ENCODE measurements around the gene NELFA.

The NELFA gene

DNA sequence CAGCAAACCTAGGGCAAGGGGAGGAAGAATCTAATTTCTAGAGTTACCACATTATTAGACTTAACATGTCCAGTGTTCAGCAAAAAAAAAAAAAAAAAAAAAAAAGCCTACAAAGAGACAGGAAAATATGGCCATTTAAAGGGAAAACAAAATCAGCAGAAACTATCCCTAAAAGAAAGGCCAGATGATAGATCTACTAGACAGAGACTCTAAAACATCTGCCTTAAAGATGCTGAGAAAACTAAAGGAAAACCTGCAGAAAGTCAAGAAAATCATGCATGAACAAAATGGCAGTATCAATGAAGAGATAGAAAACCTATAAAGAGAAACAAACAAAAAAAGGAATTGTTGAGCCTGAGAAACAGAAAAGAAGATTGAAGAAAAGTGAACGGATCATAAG lies 43.8 kb downstream of the NELFA start:
- no peak for DNase-seq (ENCODE audit: low spot score)

DNA sequence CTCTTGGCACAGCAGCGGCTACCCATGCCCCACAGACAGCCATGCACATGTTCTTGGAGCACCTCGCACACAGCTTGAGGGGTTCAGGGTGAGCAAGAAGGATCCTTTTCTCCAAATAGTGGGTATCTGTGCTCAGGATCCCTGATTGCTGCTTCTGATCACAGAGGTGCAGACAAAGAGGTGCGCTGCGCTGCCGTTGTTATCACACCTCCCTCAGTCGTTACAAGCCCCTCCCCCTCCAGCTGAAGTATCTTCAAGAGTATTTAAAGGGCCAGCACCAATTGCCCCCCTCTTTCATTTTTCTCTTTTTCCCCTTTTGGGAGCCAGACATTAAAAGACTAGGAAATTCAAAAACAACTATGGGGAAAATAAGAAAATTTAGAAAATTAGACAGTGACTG lies 44.3 kb downstream of the NELFA start:
- DNase-seq (ENCODE audit: low spot score): no peak

DNA sequence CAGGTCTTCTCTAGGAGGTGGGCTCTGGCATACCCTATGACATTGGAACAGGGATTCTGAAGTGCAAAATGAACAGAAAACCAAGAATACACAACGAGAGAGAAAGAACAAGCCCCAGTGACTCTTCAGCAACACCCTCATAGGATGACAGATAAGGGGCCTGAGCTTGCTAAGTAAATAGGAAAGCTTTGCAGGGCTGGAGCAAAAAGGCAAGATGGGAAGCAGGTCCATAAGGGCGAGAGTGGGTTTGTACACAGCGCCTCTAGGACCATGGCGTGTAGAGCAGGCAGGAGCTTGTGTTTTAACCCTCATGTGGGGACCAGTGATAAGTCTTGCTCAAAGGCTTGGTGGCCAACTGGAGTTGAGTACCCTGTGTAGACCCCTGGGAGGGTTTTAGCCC lies 45.8 kb downstream of the NELFA start:
- DNase-seq (ENCODE audit: low spot score): no peak

DNA sequence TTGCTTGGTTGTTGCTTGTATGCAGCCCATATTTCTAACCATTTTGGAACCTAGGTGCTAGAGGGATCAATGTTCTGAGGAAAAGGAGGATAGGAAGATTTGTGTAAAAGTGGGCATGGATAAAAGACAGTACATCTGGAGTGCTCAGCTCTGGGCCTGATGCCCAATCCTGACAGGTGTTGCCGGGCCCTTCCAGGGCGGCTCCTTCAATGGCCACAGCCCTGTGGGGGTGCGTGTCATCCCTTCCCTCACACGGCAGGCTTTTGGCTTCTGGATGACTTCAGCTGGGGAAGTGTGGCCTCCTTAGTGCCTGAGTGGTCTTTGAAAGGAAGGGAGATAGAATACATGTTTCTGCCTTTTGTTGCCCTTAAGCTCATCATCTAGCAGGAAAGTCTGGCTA lies 47.2 kb downstream of the NELFA start:
- no peak for DNase-seq (ENCODE audit: low spot score)

DNA sequence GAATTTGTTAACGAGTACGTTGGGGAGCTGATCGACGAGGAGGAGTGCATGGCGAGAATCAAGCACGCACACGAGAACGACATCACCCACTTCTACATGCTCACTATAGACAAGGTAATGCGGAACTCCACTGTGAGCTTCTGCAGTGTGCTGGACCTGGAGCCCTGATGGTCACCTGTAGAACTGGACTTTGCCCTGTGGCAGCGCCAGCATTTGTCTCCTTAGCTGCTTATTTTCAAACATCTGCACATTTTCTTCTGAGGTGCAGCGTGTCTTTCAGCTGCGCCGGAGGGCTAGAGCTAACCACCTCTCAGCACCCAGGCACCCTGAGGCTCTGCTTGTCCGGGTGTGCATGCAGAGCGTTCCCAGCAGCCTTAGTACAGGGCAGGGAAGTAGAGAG lies 47.7 kb downstream of the NELFA start:
- DNase-seq (ENCODE audit: low spot score): no peak

DNA sequence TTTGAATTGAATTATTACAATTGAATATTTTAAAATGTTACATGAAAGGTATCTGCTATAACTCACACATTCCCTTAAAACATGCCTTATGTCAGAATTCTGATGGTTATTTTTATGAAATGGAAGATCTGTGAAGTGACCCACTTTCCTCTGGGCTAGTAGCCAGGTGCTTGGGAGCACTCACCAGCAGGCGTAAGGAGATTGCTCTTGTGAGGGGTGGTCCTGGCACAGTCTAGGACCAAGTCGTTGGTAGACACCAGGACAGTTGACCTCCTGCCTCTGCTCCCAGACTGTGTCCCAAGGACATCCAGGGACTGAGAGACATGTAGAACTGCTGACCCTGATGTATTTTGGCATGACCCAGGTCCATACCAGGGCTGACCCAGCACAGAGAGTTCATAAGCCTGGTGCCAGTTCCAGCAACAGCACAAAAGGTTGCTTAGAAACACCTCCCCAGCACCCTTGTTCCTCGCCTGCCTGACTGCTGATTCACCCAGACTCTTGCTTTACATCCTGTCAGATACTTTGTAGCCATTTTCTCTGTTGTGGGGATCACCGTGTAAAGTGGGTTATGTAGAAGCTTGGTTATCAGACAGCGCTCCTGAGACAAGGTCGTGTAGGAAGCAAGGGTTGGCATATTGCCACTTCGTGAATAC lies 48.5 kb downstream of the NELFA start:
- DNase-seq (ENCODE audit: low spot score): no peak

DNA sequence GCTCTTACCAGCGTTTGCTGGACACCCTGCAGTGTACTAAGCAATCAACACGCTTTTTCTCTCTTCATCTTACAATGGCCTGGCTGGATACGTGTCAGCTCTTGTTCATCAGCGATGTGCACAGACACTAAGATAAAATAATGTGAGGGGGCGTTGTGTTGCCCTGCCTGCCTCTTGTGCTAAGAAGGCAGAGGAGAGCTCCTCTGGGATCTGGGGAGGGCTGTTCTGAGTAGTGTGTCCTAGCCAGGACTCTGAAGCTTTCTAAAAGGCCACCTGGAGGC lies 49.7 kb downstream of the NELFA start:
- no peak for DNase-seq (ENCODE audit: low spot score)

DNA sequence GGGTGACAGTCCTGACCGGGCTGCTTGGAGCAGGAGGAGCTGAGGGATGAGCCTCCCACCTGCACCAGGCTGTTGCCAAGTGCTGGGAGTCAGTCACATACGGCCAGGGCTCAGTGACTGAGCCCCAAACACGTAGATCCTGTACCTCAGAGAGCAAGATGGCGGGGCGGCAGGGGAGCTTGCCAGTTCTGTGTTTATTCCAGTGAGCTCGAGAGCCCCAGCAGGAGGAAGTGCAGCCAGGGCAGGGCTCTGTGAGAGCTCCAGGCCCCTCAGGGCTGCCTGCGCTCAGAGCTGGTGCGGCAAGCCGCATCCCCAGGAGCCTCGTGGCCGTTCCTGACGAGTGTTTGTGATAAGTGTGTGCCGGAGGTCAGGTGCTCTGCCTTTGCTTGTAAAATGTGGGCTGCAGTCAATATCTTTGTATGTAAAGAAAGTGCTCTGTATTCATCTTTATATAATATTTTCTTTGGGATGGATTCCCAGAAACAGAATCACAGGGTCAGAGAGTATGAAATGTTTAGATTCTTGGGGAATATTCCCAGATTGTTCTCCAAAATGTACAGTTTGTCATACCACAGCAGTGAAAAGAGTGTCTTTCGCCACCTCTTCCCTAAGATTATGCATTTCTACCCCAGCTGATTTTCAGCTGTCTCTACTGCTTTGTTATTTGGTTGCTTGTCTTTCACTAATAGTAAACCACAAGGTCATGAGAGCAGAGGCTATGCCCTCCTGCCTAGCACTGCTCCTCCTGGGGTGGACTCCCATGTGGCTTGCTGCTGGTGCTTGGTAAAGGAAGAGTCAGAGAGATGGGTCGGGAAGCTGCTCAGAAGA lies 50.3 kb downstream of the NELFA start:
- DNase-seq (ENCODE audit: low spot score): no peak

DNA sequence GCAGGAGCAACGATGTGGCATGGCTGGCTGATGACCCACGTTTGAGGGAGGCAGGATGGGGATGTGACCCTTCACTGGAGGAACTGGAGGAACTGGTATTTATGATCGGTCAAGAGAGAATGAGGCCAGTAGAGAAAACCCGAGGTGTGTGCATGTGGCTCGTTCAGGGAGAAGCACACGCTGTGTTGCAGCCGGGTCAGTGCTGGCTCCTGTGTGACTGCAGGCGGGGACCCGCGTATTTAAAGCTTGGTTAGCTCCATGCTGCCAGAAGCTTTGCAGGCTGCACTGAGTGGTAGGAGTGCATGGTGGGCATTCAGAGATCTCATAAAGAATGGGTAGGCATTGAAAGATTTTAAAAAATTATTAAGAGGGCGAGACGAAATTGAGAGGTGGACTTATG lies 52.1 kb downstream of the NELFA start:
- no peak for DNase-seq (ENCODE audit: low spot score)

DNA sequence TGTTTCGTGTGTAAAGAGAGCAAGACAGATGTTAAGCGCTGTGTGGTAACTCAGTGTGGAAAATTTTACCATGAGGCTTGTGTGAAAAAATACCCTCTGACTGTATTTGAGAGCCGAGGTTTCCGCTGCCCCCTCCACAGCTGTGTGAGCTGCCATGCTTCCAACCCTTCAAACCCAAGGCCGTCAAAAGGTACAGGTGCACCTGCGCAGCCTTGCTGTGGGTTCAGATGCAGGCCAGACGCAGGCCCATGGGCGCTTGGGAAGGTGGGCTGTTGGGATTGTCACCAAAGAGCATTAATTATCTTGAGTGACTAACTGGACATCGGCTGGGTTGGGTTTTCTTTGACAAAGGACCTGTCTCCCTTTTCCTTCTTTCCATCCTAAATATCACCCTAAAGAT lies 55.4 kb downstream of the NELFA start:
- DNase-seq (ENCODE audit: low spot score): no peak

DNA sequence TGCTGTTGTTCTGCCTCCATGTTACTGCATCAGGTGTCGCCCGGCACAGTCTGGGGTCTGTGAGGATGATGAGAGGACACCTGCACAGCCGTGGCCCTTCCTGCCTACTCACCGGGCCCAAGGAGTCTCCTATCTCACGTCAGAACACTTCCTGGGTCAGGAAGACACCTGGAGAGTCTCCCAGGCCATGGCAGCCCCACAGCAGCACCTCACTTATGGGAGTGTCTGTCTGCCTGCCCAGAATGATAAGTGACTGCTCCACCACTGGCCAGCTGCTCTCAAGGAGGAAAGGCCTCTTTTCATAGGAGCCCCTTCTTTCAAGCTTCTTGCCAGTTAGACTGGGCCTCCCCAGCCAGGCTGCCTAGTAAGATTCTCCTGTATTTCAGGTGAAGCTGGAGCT lies 56.1 kb downstream of the NELFA start:
- no peak for DNase-seq (ENCODE audit: low spot score)

DNA sequence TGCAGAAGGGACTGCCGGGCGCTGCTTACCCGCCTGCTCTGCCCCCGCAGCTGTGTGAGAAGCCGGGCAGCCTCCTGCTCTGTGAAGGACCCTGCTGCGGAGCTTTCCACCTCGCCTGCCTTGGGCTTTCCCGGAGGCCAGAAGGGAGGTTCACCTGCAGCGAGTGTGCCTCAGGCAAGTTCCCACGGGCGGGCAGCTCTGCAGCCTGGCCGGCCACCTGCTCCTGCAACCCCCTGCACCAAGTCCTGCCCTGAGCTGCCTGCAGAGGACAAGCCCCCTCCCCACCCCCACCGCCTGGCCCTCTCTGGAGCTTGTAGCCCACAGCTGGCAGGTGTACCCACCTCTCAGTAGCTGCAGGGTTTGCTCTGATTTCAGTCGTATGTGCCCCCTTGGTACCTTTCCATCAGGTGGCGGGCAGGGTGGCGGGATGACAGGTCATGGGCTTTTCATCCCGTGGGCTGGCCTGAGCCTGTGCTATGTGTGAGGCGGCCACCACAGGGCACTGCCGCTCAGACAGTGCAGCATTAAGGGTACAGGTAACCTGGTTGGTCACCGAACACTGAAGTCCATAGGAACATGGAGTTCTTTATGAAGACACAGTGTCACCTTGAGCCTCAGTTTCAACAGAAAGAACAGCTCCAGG lies 56.6 kb downstream of the NELFA start:
- no peak for DNase-seq (ENCODE audit: low spot score)

DNA sequence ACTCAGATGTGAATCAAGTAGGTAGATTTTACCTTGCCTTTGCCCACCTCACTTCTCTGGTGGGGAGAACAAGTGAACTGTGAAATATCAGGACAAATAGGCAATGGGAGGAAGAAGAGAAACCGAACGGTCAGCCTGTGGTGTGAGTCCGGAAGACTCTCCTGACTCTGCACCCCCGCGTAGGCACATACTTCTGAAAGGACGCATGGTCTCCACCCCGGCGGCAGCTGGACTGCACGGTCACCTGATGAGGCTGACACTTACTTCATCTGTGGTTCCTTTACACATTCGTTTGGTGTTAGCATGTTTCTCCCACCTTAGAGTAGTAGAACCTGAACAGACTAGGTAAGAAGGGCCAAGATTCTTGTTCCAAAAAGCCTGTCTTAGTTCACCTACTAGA lies 58.4 kb downstream of the NELFA start:
- no peak for DNase-seq (ENCODE audit: low spot score)

DNA sequence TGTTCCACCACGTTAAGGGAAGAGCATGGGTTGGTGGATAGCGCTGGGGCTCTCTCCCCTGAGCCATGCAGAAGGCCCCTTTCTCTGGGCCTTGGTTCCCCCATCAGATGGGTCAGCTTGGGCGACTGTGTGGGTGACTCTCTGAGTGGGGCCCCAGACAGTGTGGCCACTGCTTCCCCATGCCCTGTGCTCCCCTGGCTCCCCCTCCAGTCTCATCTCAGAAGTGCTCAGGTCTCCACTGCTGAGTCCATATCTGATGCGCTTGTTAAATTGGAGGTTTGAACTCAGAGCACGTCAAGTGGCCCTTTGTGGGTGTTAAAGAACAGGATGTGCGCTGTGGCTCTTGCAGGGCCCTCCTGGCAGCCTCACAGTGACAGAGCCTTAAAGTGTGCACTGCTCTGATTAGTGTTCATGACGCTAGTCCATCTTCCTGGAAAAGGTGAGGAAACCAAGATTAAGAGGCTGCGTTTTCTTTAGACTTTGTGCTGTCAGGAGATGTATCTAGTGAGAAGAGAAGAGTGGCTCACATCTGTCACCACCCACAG lies 59.8 kb downstream of the NELFA start:
- DNase-seq (ENCODE audit: low spot score): no peak

DNA sequence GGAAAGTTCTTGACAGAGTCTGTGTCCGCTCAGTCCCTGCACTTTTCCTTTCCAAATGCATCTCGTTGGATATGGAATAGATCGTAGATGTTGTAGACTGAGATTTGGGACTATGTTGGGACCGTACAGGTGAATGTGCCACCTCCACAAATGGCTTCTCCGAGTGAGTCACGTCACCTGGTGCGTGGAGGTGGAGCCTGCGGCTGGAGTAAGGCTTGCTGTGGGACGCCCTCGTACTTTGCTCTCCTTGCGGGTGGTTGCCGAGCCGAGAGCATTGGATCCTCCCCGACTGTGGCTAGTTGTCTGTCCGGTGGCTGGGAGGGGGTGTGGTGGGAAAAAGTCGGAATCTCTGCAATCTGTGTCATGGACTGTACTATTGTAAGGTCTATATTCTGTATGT lies 60.5 kb downstream of the NELFA start:
- no peak for DNase-seq (ENCODE audit: low spot score)

DNA sequence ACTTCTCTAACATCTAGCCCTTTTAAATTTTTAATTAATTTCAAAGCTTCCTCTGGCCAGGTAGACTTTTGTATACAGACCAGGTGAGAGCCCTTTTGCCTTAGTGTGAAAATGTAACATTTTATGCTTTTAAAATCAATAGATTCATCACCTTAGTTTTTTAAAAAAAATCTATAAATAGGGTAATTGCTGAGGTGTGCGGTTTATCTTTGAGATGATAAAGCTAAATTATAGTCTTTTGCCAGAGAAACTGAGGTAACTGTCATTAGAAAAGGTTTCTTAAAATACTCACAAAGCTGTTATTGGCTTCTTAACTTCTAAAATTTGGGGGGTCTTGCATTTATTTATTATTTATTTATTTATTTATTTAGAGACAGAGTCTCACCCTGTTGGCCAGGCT lies 62.9 kb downstream of the NELFA start:
- DNase-seq (ENCODE audit: low spot score): no peak

DNA sequence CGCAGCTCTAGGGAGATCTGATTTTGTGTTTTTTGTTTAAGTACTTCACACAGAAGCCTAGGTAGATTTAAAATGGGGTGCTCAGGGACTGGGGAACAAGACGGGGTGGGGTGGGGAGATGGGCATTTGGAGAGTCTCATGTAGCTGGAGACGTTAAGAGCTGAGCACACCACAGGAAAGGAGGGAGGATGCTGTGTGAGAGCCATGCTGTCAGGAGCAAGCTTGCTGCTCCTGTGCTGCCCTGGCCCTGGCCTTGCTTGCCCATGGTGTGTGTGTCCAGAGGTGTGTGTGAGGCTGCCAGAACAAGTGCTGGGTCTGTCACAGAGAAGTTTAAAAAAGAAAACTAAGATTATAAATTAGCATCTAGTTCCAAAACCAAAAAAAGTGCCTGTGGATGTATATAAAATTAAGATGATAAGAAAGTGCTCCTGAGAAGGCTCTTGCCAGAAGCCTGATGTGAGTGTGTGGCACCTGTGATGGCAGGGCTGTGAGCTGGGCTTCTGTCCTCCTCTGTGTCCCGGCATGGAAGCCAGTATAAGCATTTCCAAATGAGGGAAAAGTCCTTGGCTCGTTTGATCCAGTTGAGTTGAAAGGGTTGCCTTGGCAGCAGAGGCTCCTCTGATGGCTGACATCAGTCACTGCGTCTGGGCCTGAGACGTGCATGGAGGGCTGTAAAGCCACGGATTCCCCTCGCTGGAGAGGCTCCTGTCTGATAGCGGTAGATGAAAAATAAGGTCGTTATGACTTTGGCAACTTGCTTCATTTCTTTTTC lies 63.5 kb downstream of the NELFA start:
- DNase-seq (ENCODE audit: low spot score): no peak

DNA sequence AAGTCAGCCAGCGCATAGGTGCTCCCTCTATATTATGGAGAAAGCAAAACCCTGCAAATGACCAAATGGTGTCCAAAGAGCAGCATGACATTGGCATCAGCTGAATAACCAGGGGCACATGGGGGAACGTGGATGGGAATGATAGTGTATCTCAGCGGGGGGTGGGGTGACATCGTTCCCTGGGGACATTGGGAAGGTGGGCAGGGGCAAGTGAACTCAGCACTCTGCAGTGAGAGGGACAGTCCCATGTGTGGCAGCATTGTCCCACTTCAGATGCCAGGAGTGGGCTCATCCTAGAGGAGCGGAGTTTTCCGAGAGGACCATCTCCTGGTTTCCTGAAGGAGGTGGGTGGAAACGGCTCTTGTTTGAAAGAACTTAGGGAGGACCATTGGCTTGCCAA lies 64.8 kb downstream of the NELFA start:
- no peak for DNase-seq (ENCODE audit: low spot score)

DNA sequence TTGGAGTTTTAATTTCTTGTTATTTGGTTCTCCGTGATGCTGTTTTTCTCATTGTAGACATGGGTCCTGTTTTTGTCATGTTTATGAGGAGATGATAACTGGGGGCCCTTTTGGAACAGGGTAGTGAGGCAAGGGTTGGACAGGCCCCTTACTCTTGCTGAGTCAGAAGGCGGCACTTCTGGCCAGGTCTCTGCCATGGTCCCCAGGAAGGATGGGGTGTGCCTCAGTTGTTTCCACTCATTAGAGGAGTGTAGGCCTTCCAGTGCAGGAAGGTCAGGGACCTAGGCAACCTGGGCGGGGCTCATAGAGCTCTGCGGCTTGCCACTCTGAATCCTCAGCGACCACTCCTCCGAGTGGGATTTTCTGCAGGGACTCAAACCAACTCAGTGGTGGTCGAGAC lies 68.2 kb downstream of the NELFA start:
- no peak for DNase-seq (ENCODE audit: low spot score)

DNA sequence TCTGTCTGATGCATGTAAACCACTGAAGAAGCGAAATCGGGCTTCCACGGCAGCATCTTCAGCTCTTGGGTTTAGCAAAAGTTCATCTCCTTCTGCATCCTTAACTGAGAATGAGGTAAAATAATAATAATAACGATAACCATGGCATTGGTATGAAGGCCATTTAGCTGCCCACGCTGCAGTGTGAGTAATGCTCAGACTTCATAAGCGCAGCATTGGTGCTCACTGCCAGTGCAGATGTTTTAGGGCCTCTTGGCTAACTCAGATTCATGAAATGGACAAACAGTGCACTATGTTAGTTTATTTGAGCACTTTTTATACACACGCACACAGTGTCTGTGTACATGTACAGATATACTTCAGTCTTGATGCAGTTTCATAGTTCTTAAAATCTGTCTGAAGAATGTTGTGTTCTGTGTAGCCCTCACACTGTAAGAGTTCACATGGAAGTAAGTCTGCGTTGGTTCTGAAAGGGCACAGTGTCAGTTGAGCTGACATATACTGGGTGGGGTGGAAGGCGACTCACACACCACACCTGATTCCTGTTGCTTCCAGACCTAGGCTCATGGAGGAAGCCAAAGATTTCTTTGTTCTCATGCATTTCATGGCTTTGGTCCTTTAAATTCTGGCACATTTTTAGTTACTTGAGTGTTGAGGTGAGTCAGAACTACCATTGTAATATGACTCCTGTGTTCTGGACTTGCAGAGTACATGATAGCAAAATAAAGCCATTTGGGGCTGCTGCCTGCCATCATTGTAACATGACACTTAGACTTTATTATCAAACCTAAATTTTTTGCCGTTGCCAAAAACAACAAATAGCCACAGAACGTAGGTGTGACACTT lies 68.9 kb downstream of the NELFA start:
- no peak for DNase-seq (ENCODE audit: low spot score)

DNA sequence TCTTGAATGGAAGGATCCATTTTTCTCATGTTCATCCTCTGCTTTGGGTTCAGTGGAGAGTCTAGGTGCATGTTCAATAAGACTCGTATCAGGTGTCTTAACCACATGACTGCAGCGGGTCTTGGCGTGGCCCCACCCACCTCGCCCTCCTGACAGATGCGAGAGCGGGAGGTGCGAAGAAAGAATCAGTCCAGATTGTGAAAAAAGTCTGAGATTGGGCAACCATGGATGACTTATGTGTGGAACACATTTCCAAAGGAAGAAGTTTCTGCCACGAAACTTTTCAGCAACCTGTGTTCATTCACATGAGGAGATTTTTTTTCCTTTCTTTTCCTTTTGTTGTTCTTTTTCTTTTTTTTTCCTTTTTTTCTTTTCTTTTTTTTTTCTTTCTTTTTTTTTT lies 70.7 kb downstream of the NELFA start:
- DNase-seq (ENCODE audit: low spot score): no peak

DNA sequence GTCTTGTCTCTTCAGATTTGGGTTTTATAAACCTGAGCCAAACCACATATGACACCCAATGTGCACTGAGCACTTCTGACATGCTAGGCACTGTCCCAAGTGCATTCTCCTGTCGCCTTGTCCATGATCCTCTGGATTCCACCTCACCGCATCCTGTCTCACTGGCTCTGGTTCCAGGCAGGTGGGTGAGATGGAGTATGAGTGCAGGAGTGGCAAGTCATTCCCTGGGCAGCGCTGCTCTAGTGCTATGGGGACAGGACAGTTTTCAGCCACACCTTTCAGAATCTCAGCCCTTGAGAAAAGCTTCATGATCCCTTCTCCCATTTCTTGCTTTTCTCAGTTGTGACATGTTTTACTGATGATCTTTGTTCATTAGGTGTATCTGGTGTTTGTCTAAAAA lies 71.2 kb downstream of the NELFA start:
- DNase-seq (ENCODE audit: low spot score): no peak
